ENCODE measurements around the gene PTPRD.
"Not testable (repeated sequence)": the region's sequence is repeated elsewhere in the genome, so short reads cannot be mapped to it uniquely, and the experiment has no call there.

PTPRD gene

DNA sequence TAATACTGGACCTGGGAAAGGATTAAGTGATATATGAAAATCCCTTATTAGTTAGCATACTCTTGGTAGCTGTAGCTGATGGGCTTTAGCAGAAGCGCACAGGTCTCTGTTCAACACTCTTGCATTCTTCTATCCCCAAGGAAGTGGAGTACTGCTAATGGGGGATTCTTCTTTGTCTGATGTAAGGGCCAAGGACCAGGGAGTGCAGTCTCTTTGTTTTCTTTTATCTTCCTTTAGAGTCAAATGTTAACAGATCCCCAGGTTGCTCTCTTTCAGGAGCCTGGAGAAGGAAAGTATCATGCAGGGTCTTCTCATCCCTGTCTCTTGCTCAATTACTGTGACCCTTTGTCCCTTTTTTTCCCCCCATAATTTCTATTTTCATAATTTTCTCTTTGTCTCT is 1666.3 kb downstream of the PTPRD start:
- DNase-seq, result no peak

DNA sequence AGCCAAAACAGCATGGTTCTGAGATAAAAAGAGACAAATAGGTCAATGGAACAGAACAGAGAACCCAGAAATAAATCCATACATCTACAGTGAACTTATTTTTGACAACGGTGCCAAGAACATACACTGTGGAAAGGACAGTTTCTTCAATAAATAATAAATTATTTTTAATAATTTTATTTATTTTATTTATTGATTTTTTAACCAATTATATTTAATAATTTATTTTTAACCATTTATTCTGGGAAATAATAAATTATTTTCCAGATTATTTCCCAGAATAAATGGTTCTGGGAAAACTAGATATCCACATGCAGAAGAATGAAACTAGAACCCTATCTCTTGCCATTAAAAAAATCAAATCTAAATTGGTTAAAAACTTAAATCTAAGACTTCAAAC is 1669.4 kb downstream of the PTPRD start:
- no peak for DNase-seq

DNA sequence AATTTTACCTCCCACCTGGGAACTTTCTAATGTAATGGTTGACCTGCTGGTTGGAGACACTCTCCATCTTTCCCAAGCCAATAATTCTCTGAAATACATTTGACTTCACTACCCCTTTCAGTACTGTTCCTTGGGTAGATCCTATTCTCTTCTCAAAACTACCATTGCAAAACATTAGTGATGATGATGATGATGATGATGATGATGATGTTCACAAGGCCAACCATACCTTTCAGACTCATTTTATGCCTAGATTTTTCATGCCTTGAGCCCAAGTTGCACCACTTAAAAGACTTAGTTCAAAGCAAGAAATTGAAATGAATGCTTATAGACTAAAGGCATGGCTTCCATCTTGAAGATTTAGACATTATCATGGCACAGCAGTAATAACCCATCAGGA is 1672.2 kb downstream of the PTPRD start:
- DNase-seq, result no peak

DNA sequence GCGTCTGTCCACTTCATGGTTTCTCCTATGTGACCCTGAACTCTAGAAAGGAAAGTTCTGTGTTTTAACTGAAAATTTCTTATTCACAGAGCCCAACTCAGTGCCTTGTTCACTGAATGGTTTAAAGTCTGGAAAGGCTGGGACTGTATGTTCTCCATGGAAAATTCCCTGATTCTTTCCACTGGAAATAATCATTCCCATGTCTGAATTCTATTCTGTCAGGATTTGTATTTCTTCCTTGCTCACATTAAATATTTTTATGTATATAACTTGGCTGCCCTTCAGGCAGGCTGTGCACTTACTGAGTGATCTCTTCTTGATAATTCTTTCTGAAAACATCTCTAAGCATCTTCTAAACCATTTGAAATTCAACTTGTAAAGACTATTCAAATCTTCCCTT is 1686.3 kb downstream of the PTPRD start:
- no peak for DNase-seq

DNA sequence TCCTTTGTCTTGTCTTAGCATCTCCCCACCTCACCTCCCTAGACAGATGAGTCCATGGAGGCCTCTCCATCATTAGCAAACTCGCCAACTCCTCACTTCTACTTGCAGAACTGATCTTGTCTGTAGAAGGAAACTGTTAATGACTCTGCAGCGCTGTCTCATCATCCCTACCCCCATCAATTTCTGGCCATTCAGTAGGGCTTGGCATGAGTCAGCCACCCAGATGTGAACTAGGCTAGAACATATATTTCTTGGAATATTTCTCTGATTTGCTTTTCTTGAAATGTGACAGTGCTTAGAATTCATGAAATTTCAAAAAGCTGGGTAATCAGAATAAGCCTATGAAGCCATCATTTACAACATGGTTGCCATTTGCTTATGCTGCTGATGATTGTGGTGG is 1688.2 kb downstream of the PTPRD start:
- DNase-seq, result no peak

DNA sequence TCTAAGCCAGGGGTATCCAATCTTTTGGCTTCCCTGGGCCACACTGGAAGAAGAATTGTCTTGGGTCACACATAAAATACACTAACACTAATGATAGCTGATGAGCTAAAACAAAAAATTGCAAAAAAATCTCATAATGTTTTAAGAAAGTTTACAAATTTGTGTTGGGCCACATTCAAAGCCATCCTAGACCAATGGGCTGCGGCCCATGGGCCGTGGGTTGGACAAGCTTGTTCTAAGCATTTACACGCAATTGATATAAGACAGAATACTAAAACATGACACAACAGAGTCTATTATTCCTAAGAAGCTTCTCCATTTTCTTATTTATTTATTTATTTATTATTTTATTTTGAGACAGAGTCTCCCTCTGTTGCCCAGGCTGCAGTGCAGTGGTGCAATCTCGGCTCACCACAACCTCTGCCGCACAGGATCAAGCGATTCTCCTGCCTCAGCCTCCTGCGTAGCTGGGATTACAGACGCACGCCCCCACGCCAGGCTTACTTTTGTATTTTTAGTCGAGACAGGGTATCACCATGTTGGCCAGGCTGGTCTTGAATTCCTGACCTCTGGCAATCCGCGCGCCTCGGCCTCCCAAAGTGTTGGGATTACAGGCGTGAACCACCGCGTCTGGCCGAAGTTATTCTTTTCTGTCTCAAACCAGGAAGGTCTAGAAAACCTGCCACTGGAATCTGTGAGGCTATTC is 1692.2 kb downstream of the PTPRD start:
- DNase-seq, result not testable (repeated sequence)

DNA sequence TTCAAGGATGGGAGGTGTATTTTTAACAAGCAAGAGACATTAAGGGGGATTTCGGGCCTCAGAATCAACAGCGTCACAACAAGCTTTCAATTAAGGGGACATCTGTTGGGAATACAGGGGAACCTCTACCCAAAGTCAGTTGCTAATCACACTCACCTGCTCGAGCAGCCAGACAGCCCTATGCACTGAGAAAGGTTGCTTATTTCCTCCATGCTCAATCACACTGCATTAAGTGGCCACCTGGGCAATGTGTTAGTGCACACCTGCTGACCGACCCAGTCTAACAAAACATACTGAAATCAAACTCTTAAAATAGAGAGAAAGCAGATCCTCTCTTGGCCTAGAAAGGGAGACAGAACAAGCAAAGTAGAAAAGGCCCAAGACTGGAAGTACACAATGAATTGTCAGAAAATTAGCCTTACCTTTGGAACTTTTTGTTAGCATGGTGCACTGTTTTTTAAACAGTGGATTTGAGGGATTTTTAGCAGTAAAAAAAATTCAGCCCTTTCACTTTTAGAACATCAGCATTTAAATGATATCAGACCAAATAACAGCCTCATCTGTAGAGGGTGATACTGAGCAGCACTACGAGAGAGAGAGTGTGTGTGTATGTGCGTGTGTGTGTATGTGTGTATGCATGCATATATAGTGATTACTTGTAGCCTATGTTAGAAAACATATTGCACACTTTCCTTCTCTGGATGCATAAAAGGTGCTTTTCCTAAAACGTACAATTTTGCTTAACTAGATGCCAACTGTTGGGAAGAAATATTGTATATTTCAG is 1694.7 kb downstream of the PTPRD start:
- no peak for DNase-seq

DNA sequence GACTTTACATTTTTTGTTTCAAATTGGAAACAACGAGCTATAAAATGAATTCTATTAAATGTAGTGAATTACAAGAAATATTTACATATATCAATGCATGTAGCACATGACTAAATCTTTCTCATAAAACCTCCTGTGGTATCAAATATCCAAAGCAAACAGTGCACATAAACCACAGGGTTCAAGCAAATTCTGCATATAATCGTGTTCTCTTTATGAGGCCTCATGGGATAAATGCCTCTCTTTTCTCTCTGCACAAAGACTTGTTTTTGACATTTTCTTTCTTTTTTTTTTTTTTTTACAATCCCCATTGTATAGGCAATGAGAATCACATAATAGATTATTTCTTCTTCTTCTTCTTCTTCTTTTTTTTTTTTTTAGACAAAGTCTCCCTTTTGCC is 1696.0 kb downstream of the PTPRD start:
- no peak for DNase-seq

DNA sequence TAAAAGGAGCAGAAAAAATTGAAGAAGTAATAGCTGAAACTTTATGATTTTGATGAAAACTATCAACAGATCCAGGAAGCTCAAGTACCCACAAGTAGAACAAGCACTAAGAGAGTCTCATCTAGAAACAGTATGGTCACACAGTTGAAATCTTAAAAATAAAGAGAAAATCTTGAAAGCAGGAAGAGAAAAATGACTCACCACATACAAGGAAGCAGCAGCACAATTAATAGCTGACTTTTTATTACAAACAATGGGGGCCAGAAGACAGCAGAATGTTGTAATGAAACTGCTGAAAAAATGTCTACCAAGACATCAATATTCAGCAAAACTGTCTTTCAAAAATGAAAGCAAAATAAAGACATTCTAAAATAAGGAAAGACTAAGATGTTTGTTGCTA is 1704.9 kb downstream of the PTPRD start:
- no peak for DNase-seq

DNA sequence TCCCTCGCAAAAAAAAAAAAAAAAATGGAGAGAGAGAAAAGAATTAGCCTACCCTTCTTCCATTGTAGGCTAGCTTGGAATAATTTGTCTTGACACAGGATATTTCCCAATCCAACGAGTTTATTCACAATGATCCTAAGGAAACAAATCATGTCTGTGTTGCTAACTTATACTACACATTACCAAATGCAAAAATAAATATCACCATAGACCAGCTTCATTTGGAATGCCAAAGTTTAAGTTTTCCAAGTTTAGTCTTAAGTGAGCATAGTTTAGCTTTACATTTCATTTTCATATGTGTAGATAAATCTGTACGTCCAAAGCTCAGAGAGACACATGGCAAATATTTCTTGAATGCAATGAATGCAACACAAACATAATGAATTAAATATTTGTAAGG is 1707.1 kb downstream of the PTPRD start:
- DNase-seq, result no peak

DNA sequence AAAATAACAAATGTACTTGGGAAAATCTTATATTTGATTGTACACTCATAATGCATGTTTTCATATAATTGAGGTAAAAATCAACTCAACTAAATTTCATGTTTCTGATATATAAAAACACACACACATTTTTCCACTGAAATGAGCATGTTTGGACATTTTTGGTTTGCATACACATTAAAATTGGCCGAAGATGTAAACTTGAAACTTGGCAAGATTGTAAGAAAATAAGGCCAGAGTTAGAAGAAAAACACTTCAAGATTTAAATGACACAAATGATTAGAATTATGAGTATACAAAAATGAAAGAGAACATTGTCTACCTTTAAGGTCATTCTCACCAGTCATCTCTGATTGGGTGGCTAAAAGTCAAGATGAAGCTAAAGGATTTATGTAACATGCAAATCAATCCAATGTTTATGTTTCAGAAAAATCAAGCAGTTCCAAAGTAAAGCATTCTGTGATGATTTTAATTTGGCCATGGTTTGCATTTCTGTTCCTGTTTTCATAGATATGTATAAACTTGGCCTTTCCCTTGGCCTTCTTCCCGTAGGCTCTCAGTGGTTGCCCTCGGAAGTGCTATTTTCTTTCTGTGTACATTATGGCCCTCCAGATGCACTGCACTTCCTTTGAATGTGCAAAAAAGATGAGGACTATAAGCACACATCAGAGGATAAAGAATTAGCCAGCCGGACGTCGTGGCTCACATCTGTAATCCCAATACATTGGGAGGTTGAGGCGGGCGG is 1707.9 kb downstream of the PTPRD start:
- no peak for DNase-seq

DNA sequence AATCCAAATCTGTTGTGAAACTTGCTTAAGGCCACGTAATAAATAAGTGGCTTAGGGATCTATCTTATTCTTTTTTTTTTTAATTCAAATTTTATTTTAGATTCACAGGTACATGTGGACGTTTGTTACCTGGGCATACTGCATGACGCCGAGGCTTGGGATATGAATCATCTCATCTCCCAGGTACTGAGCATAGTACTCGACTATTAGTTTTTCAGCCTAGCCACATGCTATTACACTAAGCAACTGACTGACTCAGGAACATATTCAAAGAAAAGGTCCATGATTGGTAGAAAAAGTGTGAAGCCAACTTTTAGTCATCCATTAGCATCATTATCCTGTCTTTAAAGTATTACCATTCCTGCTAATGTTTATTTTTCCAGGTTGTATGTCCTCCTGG is 1709.7 kb downstream of the PTPRD start:
- no peak for DNase-seq

DNA sequence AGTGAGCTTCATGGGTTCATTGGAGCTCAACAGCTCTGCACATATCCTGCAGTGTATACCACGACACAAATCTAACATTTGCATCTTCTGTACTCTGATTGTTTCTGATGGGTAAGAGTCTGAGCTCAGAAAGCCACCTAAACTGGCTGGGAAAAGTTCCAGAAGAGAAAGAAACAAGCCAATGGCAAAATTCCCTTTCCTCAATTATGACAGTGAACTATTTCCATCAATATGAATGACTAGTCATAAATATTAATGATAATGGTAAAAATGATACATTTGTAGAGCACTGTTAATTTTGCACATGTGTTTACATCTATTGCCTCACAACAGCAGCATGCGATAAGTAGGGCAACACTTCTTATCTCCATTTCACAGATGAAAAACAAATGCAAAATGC is 1711.7 kb downstream of the PTPRD start:
- no peak for DNase-seq

DNA sequence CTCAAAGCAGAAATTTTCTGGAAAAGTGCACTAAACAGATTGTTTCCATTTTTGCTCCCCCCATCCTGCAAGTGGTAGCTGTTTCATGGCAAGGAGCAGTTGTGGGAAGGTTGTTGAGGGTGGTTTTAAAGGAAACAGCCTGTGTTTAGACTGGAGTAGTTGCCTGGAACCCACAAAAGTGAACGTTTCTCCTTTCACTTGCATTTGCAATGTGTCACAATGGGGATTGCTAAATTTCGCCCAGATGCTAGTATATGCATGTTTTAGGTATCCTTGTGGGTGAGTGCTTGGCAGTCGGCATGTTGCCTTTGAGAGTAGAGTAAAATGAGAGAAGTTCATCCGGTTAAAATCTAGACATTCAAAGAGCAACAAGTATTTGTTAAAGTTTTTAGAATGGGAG is 1713.3 kb downstream of the PTPRD start:
- DNase-seq, result no peak

DNA sequence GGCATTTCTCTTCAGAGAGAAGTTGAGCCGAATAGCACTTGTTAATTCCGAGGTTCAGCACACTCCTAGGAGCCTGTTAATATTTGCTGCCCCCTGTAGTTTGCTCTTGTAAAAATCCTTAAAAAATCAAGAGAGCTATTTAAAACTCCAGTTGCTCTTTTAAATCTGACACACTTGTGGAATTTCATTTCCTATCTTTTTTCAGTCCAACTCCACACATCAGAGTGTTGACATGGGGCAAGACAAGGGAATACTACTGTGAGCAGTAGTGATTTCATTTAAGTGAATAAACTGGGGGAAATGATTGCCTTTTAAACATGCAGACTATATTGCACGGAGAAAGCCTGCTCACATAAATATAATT is 1717.0 kb downstream of the PTPRD start:
- no peak for DNase-seq

DNA sequence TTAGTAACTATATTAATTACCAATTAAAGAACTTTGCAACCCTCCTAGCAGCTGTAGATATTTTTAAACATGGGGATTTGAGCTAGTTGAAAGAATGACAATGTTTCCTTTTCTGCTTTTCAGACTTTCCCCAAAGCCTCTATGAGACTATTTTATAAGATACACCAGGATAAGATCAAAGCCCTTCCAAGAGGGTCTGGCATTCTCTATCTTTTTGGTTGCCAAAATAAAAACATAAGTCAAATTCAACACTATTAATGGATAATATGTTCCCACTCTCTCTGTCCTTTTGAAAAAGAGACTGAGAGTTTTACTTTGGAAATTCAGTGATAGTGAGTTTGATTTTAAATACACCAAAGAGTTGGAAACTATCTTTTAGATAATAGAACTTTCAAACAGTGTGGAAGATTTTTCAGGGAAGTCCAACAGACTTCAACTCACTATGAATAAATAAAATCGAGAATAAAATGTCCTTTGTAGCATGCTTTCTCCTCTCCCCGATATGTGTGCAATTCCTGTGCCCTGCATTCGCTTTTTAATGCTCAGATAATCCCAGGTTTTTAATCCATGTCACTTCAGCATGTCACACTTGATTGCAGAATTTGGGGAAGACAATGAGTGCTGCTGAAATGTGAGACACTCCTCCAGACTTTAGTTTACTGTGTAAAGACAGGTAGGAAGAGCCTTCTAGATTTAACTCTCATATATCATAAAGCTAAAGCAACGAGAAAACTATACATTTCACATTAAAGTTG is 1717.5 kb downstream of the PTPRD start:
- no peak for DNase-seq

DNA sequence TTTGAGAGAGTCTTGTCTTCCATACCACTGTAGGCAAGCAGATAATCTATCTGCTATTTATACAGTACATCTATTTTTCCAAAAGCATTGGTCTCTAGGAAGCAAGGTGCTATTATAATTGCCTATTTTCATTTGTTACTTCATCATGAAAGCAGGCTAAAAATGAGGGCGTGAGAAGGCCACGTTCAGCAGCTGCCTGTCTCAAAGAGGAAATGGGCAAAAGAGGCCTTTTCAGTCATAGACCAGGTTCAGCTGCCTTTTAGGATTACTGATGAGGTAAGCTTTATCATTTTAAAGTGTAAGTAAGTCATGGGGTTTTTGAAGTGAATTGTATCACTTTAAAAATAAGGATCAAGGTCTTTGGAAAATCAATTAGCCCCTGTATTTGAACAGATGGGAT is 1722.1 kb downstream of the PTPRD start:
- no peak for DNase-seq

DNA sequence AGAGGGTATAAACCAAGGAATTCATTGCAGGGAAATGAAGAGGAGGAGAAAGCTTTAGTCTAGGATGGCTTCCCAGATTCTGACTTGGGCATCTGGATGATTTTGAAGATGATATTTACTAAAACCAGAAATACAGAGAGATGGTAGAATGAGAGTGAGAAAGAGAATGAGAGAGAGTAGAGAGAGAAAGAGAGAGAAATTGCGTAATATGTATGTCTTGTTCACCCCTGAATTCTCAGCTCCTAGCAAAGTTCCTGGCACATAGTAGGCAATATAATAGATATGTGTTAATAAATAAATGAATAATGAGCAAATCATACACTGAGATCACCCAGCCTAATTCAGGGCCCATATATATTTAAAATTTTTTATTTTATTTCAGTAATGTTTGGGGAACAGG is 1723.7 kb downstream of the PTPRD start:
- no peak for DNase-seq

DNA sequence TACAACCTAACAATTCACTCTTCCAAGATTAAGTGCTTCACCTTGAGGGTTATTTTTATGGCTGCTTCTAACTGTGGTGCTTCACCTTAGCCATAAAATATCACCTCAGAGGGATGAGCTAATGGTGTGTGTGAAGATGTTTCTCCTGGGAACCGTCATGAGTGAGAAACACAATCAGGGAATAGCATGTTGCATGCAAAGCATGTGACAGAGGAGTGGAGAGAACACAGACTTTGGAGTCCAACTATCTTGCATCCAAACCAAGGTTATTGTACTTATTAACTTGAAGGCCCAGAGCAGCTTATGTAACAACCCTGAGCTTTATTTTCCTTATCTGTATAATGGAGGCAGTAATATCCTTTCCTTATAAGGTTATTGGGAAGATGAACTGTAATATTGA is 1724.2 kb downstream of the PTPRD start:
- no peak for DNase-seq

DNA sequence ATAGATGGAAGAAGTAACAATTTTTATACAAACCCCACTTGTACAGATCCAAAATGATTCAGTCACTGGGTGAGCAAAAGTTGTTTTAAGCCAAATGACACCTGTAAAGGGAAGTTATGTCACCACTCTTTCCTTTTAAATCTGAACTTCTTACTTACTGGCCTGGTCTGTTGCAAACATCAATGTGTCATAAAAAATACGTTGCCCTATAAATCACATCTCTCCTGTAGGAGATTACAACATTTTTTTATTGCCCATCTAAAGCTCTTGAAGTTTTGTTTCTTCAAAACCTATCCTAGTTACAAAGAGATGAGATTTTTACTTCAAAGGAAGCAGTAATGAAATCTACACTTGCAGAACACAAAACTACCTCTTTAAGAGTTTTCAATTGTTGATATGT is 1725.4 kb downstream of the PTPRD start:
- no peak for DNase-seq

DNA sequence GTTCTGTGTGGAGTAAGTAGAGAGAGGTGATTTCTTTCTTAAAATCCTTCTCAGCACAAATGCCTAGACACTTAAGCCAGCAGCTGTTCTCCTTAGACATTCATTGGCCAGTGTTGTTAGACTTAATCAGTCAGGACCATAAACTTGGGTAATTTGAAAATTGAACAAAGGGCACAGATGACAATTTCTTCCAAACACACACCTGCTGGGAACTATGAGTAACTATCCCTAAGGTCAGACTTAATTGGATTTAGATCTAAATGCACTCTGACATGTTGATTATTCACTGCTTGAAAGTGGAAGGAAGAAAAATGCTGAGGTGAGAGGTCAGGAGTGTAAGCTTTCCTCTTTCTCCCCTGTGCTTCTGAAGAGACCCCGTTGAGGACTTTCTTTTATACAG is 1729.5 kb downstream of the PTPRD start:
- DNase-seq, result no peak

DNA sequence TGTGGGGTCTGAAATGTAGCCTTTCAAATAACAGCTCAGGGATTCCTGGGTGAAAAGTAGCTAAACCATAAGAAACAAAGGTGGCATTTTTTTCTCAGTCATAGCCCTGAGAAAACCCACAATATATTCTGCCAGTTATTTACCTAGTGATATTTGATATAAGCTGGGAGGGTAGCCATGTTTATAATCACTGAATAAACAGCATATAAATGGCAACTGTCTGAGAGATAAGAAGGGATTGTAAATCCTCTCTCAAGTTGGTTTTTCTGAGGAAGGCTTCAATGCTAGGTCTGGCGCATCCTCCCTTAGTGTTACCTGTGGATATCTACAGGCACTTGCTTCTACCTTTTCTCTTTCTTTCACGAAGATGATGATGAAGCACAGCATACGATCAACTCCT is 1732.7 kb downstream of the PTPRD start:
- no peak for DNase-seq

DNA sequence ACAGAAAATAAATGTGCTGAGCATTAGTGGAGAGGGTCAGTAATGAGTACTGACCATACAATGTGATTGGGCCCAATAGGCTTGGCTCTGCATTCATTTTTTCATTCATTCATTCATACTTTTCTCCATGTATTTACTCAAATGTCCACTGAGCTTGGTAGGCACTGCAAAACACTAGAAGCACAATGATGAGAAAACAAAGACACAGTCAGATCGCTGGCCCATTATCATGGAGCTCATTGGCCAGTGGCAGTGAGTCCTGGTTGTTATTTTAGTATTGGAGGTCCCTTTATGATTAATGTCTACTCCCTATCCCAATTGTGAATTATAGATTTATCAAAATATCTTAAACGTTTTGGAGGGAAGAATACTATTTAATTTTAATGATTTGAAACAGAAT is 1733.5 kb downstream of the PTPRD start:
- DNase-seq, result no peak
